ENCODE results near the gene PRDM15.

- no peak for TF ChIP-seq CTCF (IDR thresholded peaks at IDR 0.05; ENCODE audit: low read depth, low read length)
- no peak for TF ChIP-seq EZH2phosphoT487 (IDR thresholded peaks at IDR 0.05; ENCODE audit: low read depth)
These were observed 77.0 kb downstream of the PRDM15 start for GRCh38 chr21:41802198-41802584.

Data from OCI-LY3 (cell line).